COLO668 (cell line): Measurements from ENCODE around the gene HTR3A.
A peak's percentile ranks its signal among the peaks of the same experiment; 100 is the strongest.
"Not testable (repeated sequence)": the region's sequence is repeated elsewhere in the genome, so short reads cannot be mapped to it uniquely, and the experiment has no call there.

Experiments
- DNase-seq: peaks from one replicate; lab custom pipeline; 2025; ENCODE audit not compliant: unreplicated experiment; lab: John Stamatoyannopoulos, UW

HTR3A gene

DNA sequence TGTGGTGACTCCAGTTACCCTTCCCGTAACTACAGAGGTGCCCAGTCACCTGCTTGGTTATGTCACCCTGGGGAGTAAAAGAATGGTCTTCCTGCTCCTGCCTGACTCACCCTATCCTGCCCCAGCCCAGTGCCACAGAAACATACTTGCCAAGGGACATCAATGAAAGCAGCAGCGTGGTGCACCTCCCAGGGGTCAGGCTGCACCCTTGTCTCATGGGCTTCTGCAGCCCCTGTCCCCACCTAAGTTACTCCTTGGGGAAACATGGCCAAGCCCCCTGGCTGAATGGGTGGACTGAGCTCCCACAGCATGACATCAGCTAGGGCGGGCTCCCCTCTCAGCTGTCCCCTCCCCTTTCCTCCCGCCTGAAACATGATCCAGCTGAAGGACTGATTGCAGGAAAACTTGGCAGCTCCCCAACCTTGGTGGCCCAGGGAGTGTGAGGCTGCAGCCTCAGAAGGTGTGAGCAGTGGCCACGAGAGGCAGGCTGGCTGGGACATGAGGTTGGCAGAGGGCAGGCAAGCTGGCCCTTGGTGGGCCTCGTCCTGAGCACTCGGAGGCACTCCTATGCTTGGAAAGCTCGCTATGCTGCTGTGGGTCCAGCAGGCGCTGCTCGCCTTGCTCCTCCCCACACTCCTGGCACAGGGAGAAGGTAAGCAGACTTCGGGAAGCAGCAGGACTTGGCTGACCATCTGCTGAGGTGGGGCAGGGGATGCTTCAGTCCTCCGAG is at the start of gene HTR3A:
Gene HTR3A (plus strand): TSS at position 368 of the 730 bp plus-strand sequence. CDS start 218 bp downstream, at position 586.
- peak; percentile 84 for DNase-seq

DNA sequence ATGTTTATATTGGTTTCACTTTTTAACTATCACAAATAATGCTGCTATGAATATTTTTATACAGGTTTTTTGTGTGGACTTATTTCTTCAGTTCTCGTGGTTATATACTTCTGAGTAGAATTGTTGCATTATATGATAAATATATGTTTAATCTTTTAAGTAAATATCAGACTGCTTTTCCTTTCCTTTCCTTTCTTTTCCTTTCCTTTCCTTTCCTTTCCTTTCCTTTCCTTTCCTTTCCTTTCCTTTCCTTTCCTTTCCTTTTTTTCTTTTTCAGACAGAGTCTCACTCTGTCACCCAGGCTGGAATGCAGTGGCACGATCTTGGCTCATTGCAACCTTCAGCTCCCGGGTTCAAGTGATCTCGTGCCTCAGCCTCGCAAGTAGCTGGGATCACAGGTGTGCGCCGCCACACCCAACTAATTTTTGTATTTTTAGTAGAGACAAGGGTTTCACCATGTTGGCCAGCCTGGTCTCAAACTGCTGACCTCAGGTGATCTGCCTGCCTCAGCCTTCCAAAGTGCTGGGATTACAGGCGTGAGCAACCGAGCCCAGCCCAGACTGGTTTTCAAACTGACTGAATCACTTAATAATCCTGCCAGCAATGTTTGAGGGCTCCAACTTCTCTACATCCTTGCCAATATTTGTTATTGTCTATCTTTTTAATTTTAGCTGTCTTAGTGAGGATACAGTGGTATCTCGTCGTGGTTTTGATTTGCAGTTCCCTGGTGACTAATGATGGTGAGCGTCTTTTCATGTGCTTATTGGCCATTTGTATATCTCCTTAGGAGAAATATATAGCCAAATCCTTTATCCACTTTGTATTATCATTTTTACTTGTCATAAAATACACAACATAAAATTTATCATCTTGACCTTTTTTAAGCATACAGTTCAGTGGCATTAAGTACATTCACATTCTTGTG is 48.4 kb upstream of the HTR3A start:
- no peak for DNase-seq

DNA sequence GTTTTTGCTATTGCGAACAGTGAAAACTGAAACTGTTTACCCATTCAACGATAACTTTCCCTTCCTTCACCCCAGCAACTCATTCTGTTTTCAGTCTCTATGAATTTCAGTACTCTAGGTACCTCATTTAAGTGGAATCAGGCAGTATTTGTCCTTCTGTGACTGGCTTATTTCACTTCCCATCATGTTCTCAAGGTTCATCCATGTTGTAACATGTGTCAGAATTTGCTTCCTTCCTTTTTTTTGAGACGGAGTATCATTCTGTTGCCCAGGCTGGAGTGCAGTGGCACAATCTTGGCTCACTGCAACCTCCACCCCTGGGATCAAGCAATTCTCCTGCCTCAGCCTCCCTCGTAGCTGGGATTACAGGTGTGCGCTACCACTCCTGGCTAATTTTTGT is 46.6 kb upstream of the HTR3A start:
- no peak for DNase-seq

DNA sequence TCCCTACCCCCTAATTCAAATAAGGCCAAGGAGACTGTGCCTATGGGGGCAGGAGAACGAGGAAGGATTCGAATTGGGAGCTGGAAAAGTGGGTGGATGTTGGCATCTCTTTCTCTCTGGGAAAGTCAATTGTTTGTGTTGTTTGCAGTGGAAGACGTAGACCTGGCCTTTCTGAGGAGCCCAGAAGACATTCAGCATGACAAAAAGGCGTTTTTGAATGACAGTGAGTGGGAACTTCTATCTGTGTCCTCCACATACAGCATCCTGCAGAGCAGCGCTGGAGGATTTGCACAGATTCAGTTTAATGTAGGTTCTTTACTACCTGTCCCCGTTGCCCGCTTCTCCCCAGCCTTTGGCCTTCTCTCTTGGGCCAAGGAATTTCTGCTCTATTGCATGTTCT is 42.1 kb upstream of the HTR3A start:
- no peak for DNase-seq

DNA sequence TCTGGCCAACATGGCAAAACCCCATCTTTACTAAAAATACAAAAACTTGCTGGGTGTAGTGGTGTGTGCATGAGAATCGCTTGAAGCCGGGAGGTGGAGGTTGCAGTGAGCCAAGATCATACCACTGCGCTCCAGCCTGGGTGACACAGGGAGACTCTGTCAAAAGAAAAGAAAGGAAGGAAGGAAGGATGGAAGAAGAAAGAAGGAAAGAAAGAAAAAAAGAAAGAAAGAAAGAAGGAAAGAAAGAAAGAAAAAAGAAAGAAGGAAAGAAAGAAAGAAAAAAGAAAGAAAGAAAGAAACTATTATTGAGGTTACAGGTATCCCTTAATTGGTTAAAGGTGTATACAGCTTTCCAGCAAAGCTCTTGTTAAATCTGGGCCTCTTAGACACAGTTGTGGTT is 40.7 kb upstream of the HTR3A start:
- DNase-seq, result not testable (repeated sequence)

DNA sequence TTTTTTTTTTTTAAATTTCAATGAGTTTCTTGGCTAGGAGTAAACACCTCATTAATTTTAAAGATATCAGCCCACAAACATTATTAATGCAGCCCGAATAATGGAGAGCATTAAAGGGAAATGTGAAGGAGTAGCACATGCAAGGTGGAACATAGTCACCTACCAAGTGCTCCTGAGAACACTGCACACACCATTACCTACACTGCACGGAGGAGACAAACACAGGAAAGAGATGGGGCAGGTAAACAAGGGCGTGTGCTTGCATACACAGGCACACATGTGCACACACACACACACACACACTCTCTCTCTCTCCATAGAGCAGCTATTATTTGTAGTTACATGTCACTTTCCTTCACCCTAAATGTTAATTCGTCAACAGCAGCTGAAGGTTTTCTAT is 40.1 kb upstream of the HTR3A start:
- DNase-seq, result peak; percentile 21

DNA sequence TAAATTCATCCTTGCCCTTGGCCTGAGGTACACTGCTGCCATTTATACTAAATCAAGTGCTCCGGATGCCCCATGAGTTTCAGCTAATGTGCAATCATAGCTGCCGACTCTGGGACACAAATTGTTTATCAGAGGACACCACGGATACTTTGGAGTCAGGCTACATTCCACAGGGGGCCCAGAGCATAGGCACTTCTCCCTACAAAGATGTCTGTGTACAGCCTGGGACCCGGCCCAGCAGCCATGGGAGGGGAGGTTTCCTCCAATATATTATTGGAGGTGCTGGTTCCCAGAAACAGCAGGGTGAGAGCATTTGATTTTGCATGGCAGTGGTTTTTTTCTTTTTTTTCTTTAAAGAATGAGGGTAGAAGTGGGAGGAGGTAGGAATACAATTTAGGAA is 39.0 kb upstream of the HTR3A start:
- no peak for DNase-seq

DNA sequence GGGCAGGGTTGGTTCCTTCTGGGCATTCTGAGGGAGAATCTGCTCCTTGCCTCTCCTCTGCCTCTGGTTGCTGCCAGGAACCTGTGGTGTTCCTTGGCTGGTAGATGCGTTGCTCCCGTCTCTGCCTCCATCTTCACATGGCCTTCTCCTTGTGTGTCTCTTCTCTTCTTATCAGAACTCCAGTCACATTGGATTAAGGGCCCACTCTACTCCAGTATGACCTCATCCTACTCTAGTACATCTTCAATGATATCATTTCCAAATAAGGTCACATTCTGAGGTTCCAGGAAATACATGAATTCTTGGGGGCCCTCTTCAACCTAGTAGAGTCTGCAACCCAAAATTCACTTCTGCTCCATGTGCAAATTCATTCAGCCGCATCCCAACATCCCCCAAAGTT is 37.0 kb upstream of the HTR3A start:
- DNase-seq, result no peak

DNA sequence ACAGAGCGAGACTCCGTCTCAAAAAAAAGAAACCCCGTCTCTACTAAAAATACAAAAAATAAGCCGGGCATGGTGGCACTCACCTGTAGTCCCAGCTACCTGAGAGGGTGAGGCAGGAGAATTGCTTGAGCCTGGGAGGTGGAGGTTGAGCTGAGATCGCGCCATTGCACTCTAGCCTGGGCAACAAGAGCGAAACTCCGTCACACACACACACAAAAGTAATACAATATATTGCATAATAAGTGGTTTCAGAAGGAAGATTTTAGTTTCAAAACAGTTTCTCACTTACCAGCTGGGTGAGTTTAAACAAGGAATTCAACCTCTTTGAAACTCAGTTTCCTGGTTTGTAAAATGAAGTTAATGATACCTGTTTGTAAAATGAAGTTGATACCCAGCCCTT is 32.7 kb upstream of the HTR3A start:
- DNase-seq, result no peak

DNA sequence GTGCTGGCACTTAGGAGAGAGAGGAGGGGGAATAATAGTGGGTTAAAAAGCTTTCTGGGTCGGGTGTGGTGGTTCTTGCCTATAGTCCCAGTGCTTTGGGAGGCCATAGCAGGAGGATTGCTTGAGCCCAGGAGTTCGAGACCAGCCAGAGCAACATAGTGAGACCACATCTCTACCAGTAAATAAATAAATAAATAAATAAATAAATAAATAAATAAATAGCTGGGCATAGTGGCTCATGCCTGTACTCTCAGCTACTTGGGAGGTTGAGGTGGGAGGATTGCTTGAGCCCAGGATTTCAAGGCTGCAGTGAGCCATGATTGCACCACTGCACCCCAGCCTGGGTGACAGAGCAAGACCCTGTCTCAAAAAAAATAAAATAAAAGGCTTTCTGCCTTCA is 28.7 kb upstream of the HTR3A start:
- DNase-seq, result not testable (repeated sequence)

DNA sequence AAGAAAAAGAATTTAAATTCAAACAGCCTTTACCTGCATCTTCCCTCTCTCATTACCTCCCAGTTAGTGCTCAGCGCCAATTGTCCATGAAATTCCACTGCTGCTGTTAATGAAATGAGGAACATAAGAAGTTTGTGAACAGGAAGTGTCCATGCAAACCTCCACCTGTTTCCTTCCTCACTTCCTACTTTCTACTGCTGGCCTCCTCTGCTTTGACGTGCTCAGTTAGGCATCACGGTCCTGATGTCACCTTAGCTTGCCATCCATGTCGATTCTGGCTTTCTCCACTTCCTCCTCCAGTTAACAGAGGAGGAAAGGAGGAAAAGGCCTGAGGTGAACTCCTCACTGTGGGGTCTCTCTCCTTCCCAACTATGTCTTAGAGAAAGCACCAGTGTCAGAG is 26.9 kb upstream of the HTR3A start:
- DNase-seq, result no peak

DNA sequence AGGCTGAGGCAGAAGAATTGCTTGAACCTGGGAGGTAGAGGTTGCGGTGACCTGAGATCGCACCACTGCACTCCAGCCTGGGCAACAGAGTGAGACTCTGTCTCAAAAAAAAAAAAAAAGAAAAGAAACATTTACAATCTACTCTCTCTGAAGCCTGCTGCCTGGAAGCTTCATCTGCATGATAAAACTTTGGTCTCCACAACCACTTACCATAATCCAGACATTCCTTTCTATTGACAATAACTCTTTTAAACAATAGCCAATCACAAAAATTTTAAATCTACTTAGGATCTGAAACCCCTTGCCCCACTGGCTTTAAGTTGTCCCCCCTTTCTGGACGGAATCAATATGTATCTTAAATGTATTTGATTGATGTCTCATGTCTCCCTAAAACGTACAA is 25.0 kb upstream of the HTR3A start:
- no peak for DNase-seq

DNA sequence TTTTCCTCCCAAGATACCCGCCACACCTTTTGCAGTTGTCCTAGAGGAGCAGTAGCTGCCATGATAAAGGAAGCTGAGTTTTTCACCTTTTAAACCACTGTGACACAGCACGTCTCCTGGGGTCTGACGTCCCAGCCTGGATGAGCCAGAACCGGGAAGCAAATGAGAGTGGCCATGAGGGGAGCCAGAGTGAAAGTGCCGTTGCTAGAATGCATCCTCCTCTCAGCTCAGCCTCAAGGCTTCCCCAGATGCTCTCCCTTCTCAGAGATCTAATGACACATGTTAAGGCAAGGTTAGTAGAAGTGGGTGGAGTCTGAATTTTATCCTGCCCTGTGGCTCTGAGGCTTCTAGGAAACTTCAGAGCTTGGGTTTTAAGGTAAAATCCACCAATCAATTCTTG is 23.4 kb upstream of the HTR3A start:
- DNase-seq, result no peak

DNA sequence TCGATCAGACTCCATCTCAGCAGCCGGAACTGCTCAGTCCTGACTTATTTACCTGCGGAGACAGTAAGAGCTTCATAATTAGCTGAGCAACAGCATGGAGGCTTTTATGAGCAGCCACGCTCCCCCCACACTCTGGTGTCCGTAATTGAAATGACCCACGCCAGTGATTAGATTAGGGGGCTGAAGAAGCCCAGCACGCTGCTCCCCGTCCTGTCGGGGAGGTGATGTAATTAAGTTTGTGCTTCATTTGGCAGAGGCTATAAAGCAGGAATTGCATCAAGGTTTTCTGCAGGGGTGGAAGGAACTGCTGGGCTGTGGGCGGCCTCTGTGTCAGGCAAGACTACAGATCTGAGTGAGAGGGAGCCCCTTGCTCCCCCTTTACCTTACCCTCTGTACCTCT is 22.8 kb upstream of the HTR3A start:
- no peak for DNase-seq

DNA sequence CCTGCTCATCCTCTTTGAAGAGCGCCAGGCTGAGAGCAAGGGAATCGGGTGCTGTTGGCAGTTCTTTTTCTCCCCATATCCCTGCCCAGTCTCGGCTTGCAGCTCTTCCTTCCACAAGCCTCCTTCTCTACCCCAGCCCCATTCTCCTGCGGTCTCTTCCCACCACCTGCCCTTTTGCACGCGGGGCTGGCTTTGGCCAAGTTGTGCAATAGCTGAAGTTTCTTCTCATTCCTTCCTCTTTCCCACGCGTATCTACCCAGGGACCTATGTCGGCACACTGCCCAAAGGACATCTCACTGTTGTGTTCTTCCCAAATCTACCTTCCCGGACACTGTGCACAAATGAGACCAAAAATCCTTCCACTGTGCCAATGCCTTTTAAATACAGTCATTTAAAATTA is 22.3 kb upstream of the HTR3A start:
- no peak for DNase-seq

DNA sequence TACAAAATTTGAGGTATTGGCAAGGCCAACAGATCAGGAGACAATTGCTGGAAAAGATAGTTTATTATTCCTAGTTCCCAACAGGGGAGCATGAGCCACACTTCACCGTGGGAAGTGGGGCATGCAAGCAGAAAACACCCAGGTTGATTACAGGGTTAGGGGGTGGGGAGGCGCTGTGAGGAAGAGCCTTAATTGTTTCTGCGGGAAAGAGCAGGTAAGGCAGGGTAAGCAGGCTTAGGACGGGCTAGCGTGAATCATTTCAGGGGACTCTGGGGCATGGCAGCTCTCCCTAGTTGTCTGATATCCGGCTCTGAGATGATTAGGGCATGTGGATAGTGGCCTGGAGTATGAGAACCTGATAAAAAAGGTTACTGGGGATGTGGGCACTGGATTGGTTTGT is 20.7 kb upstream of the HTR3A start:
- no peak for DNase-seq

DNA sequence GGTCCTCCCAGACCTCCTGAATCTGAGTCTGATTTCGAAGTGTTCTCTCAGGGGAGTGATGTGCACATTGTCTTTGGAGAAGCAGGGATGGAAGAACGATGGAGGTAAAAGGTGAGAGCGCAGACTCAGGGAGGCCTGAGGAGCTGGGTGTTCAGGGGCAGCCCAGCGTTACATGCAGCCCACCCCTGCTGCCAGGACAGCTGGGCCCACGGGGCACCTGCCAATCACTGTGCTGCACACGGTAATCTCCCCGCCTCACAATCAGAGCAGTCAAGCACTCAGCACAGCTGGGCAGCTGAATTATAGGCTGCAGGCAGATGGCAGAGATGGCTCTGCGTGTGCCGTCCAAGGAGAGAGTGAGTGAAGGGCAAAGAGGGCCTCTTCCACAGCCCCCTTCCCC is 17.9 kb upstream of the HTR3A start:
- no peak for DNase-seq

DNA sequence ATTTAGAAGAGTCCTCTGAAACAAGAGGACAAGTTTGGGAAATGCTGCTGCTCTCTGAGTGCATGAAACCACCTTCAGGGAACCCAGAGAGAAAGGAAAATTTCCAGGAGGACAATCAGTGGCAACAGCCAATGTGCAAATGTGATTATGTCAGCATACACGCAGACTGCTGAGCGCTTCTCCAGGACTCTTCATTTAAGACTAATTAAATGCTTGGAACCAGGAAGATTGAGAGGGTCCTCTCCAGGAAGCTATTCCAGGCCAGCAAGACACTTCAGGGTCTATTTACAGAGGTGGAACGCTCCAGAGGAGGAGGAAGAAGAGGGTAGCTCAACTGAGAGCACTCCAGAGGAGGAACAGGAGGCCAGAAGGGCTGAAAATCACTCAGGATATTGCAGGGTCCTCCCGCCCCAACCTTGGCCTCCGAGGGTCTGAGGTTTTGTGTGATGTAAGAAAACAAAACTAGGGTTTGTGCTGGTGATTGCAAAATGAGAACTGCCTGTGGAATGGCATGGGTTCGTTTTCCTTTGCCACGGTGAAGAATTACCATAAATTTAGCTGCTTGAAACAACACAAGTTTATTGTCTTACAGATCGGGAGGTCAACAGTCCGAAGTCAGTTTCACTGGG is 14.1 kb upstream of the HTR3A start:
- no peak for DNase-seq

DNA sequence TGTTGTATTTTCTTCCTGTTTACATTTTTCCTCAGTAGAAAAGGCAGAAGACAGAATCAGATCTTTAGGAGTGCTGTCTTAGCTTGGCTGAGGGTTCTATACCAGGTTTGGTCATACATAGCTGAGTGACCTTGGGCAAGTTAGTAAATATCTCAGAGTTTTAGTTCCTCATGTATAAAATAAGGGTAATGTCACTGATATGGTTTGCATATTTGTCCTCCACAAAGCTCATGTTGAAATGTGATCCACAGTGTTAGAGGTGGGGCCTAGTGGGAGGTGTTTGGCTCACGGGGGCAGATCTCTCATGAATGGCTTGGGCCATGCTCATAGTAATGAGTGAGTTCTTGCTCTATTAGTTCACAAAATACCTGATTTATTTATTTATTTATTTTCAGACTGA is 7.5 kb upstream of the HTR3A start:
- DNase-seq, result no peak

DNA sequence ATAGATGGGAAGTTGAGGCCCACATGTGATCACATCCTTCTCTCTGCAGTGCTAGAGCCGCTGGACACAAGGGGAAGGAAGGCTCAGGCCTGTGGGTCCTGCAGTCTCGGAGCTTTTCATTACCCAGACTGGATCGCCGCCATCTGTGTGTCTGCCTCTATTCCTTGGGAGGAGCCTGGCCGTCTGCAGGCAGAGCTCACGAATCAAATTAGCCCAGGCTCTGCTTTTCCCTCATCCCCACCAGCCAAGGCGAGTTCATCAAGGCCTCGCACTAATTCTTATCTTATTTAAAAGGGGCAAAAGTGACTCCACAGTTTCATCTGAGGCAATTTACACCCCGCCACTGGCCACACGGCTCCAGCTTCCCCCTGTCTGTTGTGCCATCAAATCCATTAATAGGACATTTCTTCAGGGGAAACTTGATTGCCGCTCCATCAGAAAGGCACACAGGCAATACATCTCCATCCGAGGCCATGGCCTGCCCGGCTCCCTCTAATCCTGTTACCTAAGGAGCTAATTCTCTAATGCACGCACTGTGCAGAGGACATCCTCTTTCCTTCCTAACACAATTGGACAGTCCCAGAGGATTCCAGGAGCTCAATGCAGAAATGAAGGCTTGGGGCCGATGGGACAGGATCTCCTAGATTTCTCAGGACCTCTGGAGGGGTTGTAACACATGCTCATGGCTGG is 3.3 kb upstream of the HTR3A start:
- no peak for DNase-seq

DNA sequence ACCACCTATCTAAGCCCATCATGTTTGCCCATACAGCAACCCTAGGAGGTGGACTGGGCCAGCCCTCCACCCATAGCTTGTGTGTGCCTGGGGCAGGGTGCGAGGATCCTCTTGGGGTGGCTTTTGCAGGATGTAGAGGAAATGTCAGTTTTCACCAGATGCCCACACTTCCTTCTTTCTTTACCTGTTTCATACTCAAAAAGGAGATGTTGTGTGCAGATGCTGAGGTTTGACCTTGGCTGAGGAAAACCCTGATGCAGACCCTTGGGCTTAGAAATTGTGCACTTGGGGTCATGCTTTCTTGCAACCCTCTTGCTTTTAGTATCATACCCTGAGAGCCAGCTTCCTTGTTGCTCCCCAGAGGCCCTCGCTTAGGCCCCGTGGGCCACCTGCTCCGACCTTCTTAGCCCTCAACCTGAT is 2.2 kb downstream of the HTR3A start:
- DNase-seq, result no peak
